COLO668 (cell line): ENCODE measurements around the gene UBXN11.

Experiments
- DNase-seq: peaks from one replicate; lab custom pipeline; 2025; ENCODE audit not compliant: unreplicated experiment; lab: John Stamatoyannopoulos, UW

UBXN11 gene

DNA sequence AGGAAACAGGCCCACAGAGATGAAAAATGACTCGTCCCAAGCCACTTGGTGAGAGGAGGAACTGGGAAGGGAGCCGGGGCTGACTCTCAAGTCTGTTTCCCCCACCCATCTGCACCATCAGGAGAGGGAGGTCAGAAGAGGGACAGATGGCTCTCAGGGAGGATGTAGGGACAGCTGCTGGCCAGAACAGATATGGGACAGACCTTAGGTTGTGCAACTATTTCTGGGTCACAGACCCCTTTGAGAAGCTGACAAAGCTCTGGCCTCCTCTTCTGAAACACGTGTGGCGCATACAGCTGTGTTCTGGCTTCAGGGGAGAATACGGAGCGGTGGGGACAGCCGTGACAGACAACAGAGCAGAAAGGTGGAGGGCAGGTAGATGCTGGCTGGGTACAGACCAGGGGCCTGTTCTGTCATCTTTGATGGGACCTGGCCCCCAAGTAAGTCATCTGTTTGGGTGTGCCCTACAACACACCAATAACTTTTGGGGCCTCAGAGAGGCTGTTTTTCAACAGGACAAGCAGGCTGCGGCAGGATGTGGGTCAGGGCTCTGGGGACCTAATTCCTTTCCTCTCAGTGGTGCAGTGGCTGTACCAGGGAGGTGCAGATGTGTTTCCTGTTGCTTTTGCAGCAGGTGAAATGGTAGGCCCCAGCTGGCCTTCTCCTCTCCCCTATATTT, 19.3 kb downstream of the UBXN11 start:
- no peak for DNase-seq

GRCh38 chr1:26286064-26286416, 20.4 kb downstream of the UBXN11 start:
- no peak for DNase-seq

DNA sequence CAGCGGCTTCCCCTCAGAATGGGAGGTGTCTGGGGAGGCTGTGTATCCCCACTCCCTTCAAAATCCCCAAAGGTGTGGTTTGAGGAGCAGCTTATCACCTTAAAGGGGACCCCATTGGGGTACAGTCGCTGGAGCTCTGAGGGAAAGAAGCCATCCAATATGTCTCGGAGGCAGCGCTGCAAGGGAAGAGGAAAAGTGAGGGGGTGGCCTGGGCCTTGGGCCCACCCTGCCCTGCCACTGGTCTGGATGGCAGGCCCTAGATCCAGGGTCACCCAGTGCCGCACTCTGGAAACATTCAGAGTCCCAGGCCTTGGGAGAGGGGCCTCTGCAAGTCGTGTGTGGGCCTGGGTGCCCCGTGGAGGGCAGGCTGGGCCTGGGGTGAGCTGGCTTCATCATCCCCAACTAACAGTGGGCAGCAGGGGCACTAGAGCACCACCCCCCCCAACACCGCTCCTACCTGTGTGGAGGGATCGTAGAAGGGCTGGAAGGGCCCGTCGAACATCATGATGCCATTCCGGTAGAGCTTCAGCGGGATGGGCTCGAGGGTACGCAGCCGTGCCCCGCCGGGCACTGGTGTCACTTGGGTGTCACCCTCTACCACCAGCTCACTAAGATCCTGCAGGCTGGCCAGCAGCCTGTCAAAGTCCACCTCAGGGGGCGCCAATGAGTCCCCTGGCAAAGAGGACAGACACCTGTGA, 20.9 kb downstream of the UBXN11 start:
- DNase-seq = peak; percentile 61

GRCh38 chr1:26284597-26285347, 21.7 kb downstream of the UBXN11 start:
- peak; percentile 63 for DNase-seq

DNA sequence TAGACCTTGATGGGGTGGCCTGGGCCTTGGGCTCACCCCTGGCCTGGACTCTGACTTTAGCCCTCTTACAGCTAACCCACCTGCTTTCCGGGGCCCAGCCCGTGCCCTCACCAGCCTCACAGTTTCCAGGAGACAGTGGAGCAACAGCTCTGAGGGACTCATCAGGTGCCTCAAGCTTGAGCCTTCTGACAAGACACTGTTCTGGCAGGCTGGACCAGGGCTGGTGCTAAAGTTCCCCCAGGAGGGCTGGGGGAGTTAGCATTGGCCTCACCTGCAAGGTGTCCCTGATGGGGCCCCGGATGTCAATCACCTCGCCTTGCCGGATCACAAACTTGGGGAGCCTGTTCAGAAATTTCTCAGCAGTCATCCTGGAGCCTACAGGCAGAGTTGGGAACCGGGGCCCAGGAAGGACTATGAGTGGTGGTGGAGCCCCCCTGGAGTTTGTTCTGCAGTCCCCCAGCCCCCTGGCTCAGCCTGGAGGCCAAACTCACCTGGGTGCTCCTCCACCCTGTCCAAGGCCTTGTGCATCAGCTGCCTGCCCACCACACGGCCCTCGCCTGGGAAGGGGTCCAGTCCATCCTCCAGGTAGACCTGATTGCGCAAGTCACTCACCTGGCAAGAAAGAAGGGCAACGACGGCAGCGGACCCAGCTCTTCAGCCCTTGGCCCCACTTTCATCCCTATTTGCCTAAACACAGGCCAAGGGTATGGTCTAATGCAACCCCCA, 22.4 kb downstream of the UBXN11 start:
- no peak for DNase-seq

- no peak for DNase-seq
These were observed 23.1 kb downstream of the UBXN11 start for GRCh38 chr1:26283279-26283853.

- DNase-seq = no peak
These were observed 24.0 kb downstream of the UBXN11 start for GRCh38 chr1:26282401-26282918.

- DNase-seq = no peak
These were observed 24.5 kb downstream of the UBXN11 start for GRCh38 chr1:26281971-26282370.

DNA sequence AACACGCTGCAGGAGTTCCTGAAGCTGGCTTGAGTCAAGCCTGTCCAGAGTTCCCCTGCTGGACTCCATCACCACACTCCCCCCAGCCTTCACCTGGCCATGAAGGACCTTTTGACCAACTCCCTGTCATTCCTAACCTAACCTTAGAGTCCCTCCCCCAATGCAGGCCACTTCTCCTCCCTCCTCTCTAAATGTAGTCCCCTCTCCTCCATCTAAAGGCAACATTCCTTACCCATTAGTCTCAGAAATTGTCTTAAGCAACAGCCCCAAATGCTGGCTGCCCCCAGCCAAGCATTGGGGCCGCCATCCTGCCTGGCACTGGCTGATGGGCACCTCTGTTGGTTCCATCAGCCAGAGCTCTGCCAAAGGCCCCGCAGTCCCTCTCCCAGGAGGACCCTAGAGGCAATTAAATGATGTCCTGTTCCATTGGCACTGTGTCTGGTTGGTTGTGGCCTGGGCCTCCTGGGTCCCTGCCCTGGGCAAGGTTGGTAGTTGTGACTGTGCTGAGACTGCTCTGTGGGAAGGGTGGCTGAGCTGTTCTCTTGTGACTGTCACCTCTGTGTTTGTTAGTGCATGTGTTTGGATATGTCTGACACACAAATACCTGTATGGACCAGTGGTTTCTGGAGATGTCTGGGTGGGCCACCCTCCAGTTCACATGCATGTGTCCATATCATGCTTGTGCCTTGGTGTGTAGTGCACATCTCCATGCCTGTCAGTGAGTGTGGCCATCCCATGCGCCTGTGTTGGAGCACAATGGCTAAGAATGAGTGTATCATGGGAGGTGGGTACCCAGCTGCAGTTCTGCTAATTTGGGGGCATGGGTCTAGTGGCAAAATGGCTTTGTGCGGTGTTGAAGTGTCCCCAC, 25.1 kb downstream of the UBXN11 start:
- DNase-seq = no peak

DNA sequence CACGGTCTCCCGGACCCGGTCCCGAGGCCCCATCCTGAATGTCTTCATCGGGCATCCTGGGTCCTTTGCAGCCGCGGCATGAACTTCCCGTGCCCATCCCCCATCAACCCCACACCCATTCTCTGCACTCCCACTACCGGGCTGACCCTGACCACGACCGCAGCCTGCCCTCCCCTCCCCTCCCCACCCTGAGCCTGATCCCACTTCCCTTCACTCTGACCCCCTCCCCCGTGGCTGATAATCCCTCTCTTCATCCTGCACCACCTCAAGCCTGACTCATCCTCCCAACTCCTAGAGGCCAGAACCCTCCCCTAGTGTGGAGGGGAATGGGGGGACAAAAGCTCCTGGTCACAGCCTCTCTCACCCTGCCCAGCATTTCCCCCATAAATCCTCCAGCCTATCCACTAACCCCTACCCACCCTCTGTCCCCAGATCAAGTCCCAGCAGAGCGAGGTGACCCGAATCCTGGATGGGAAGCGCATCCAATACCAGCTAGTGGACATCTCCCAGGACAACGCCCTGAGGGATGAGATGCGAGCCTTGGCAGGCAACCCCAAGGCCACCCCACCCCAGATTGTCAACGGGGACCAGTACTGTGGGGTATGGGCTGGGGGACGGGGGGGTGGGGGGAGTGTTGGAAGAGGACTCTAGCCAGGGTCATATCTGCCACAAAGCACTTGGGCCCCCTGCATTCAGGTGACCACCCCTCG, 25.9 kb downstream of the UBXN11 start:
- no peak for DNase-seq

DNA sequence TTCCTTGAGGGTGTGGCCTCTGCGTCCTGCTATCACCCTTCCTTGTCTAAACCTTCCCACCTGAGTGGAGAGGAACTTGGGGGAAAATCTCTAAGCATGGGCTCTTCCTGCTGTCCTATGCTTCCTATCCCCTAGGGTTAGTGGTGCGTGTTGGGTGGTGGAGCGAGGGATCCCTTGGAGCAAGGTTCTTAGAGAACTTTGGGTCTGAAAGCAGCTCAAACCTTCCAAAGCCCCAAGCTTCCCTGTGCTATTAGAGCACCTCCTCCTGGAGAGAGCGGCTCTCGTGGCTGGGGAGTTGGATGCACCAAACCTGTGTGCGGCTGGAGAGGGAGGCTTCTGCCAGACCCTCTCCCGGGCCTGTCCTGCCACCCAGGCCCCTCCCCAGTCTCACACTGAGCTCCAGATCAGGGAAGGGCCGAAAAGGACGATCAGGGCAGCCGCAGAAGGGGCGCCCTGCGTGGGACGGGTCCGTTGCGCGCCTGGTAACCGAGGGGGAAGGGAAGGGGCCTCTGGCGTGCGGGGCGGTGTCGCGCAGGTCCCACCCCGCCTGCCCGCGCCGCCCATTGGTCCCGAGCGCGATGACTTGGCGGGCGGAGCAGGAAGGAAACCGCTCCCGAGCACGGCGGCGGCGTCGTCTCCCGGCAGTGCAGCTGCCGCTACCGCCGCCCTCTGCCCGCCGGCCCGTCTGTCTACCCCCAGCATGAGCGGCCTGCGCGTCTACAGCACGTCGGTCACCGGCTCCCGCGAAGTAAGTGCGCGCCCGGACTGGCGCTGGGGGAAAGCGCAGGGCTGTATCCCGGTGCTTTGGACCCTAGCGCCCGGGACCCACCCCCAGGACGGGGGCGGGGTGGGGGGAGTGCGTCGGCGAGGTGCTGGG, 26.7 kb downstream of the UBXN11 start, which contains the start of gene SH3BGRL3:
SH3BGRL3 (plus strand) TSS at position 631 of the 877 bp plus-strand sequence; CDS start at position 701, 70 bp downstream.
- peak; percentile 97 for DNase-seq

DNA sequence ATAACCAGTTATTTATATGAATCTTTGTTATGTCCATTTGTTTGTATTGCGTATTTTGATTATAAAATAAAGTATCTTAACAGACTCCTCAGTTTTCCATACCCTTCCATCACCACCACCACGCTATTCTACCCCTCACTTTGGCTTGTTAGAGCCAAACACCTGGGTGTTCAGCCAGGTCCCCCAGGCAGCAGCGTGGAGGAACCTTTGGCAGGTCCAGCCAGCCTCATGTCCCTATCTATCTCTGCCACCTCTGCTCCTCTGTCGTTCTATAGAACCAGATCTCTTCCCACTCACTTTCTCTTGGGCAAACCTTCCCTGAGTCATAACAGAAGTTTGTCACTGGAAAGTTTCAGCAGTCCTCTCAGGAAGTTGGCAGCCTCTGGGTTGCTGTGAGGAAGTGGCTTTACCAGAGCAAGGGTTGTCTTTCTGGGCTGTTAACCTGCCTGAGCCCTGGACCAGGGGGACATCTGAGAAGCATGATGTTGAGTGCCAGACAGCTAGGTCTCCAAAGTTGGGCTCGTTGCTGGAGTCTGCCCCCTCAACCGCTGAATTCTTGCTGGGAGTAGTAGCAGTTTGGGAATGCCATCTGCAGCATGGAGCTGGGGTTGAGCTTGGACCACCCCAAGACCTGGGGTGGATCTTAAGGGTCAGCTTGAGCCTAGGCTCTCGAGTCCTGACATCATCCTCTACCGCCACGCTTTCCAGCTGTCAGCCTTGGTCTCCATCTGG, 27.5 kb downstream of the UBXN11 start:
- DNase-seq = no peak

DNA sequence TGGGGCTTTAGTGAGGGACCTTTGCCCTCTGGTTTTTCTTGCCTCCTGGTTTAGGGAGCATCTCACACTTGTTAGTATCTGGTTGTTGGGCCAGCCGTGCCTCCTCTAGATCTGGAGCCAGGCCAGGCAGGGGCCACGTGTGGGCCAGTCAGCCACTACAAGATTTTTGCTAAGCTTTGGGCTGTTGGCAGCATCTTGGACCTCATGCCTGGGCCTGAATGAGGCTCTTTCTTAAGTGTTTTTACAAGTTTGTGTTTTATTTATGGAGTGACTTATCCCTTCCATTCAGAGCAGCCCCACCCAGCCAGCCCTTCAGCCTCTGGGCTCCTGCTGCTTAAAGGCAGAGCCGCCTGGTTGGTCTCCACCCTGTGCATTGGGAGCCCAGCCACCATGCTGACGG, 28.1 kb downstream of the UBXN11 start:
- no peak for DNase-seq

GRCh38 chr1:26277719-26278118, 28.7 kb downstream of the UBXN11 start:
- DNase-seq = no peak

DNA sequence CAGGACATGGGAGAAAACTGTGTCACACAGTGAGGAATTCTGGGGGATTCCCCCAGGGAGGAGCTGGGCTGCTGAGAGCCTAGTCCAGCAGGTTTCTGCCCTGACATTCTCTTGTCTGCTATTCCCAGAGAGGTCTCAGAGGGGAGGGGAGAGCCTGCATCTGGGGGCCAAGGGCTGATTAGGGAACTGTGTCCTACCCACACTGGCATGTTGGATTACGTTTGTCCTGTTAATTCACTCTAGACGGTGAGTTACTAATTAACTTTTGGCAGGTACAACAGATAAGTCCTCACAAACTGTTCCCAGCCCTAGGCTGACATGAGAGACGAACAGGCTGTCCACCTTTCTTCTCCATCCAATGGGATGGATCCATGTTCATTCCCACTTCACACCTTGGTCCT, 29.2 kb downstream of the UBXN11 start:
- DNase-seq = no peak

DNA sequence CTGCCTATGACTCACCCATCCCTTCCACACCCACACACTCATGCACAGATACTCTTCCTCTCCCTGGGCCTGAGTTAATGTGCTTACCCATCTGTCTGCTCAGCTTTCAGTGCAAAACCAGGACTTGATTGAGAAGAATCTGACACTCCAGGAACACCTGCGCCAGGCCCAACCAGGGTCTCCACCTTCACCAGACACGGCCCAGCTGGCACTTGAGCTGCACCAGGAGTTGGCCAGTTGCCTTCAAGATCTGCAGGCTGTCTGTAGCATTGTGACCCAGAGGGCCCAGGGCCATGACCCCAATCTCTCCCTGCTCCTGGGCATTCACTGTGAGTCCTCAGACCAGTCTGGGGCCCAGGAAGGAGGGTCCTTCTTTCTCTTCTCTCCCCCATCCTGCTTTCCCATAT, 30.0 kb downstream of the UBXN11 start:
- no peak for DNase-seq

DNA sequence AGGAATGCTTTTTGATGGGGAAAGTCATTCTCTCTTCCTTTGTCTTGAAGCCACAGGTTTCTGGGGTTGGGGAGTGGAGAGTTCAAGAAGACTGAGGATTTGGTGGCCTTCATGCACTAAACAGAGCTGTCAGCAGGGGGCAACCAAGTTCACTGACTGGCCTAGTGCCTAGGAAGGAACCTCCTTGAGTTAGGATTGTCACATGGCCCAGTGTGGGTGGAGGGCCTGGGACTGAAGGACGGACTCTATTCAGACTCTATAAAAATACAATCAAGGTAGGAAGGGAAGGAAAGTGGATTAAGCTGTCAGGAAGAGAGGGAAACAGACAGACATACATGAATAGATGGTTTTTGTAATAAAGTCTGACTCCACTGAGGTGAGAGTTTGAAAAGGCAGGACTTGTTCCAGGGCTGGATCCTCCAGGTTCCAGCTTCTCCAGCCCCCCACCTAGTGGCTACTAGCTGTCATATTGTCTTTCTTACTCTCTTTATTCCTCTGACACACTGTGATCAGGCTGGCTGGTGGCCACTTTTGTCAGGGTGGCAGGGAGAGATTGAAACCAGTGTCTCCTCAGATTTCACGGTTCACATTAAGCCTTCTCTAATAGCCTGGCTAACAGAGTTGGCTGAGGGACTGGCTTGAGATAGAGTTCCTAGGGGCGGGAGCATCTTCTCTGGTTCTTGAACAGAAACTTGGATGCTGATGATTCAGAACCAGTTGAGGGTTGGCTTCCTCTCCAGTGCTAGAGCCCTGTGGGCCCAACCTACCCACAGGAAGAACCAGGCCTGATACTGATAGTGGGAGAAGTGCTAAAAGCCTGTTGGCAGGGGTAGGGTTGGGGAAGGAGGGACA, 30.6 kb downstream of the UBXN11 start:
- peak; percentile 76 for DNase-seq
